Measurements from ENCODE around the gene PDHX.
"Not testable (repeated sequence)": the region's sequence is repeated elsewhere in the genome, so short reads cannot be mapped to it uniquely, and the experiment has no call there.

Gene PDHX

GRCh38 chr11:34893416-34893815, 23.0 kb upstream of the PDHX start:
- no peaks in the 10 kb centered on the region for H3K4me1 ChIP-seq (ENCODE audit: control insufficient read depth in 1 of 2, insufficient read depth in 1 of 2, low read depth in 1 of 2, low read length in 1 of 2)
- peaks cover 2% of the 10 kb centered on the region for H3K9me3 ChIP-seq
- peaks cover 11% of the 10 kb centered on the region for H3K36me3 ChIP-seq
- H3K4me3 ChIP-seq (ENCODE audit: low read depth in 1 of 2, low read length in 1 of 2) = no peak overlapping the region
- H3K27ac ChIP-seq = no peak overlapping the region
- no peaks in the 10 kb centered on the region for H3K27me3 ChIP-seq
- TF ChIP-seq CTCF (IDR thresholded peaks at IDR 0.05) = no peak

GRCh38 chr11:34896191-34896590, 20.2 kb upstream of the PDHX start:
- peaks cover 11% of the 10 kb centered on the region for H3K36me3 ChIP-seq
- peaks cover 23% of the 10 kb centered on the region for H3K9me3 ChIP-seq
- not testable (repeated sequence) for H3K4me1 ChIP-seq (ENCODE audit: control insufficient read depth in 1 of 2, insufficient read depth in 1 of 2, low read depth in 1 of 2, low read length in 1 of 2); H3K27ac ChIP-seq; H3K4me3 ChIP-seq (ENCODE audit: low read depth in 1 of 2, low read length in 1 of 2); H3K27me3 ChIP-seq

GRCh38 chr11:34897171-34897870, 19.1 kb upstream of the PDHX start:
- Histone ChIP-seq H3K36me3 (peaks cover 4% of the 10 kb centered on the region), H3K27ac (no peak overlapping the region), H3K27me3 (no peaks in the 10 kb centered on the region), H3K4me1 (ENCODE audit: control insufficient read depth in 1 of 2, insufficient read depth in 1 of 2, low read depth in 1 of 2, low read length in 1 of 2) (no peaks in the 10 kb centered on the region), H3K9me3 (peaks cover 23% of the 10 kb centered on the region), H3K4me3 (ENCODE audit: low read depth in 1 of 2, low read length in 1 of 2) (no peak overlapping the region)
- TF ChIP-seq CTCF (IDR thresholded peaks at IDR 0.05) = no peak

GRCh38 chr11:34898474-34898873, 17.9 kb upstream of the PDHX start:
- Histone ChIP-seq H3K4me3 (ENCODE audit: low read depth in 1 of 2, low read length in 1 of 2) (no peak overlapping the region), H3K27me3 (no peaks in the 10 kb centered on the region), H3K9me3 (peaks cover 23% of the 10 kb centered on the region), H3K27ac (no peak overlapping the region), H3K4me1 (ENCODE audit: control insufficient read depth in 1 of 2, insufficient read depth in 1 of 2, low read depth in 1 of 2, low read length in 1 of 2) (peaks cover 0 to under 1% of the 10 kb centered on the region in 2 experiments), H3K36me3 (peaks cover 4% of the 10 kb centered on the region)
- no peak for TF ChIP-seq CTCF (IDR thresholded peaks at IDR 0.05)

- H3K4me3 ChIP-seq (ENCODE audit: low read depth in 1 of 2, low read length in 1 of 2) = no peak overlapping the region
- H3K27me3 ChIP-seq = no peaks in the 10 kb centered on the region
- peaks cover 0 to 10% of the 10 kb centered on the region in 2 experiments for H3K4me1 ChIP-seq (ENCODE audit: control insufficient read depth in 1 of 2, insufficient read depth in 1 of 2, low read depth in 1 of 2, low read length in 1 of 2)
- H3K36me3 ChIP-seq = peaks cover 2% of the 10 kb centered on the region
- no peak for TF ChIP-seq CTCF (IDR thresholded peaks at IDR 0.05)
- no peak overlapping the region for H3K27ac ChIP-seq
- peaks cover 23% of the 10 kb centered on the region for H3K9me3 ChIP-seq
Measured at GRCh38 chr11:34899633-34900016, 16.8 kb upstream of the PDHX start.

GRCh38 chr11:34904421-34904955, 11.9 kb upstream of the PDHX start:
- Histone ChIP-seq H3K27ac (no peak overlapping the region), H3K4me3 (ENCODE audit: low read depth in 1 of 2, low read length in 1 of 2) (no peak overlapping the region), H3K9me3 (peaks cover 13% of the 10 kb centered on the region), H3K27me3 (no peaks in the 10 kb centered on the region), H3K36me3 (no peaks in the 10 kb centered on the region), H3K4me1 (ENCODE audit: control insufficient read depth in 1 of 2, insufficient read depth in 1 of 2, low read depth in 1 of 2, low read length in 1 of 2) (peaks cover 2 to 16% of the 10 kb centered on the region in 2 experiments)
- TF ChIP-seq CTCF (IDR thresholded peaks at IDR 0.05) = no peak

Measured in neutrophil (primary cell).